ENCODE measurements around the gene ELMO2. TPM values are rescaled to one million over a fixed set of nuclear protein-coding genes. Genes with fewer than 3 reads are reported as not detected.

Gene ELMO2
- 22.1 TPM for polyA plus RNA-seq (2012; ENCODE audit: low read depth, missing spikeins)

- peak; percentile 85 for DNase-seq (ENCODE audit: insufficient read length, low spot score)
- TF ChIP-seq TAF1 (IDR thresholded peaks at IDR 0.05; ENCODE audit: low read depth, low read length): no peak
- TF ChIP-seq PAX5 (IDR thresholded peaks at IDR 0.05; ENCODE audit: insufficient read depth, low read length, severe bottlenecking): no peak
- TF ChIP-seq POLR2A (IDR thresholded peaks at IDR 0.05; ENCODE audit: low read depth, low read length): no peak
- TF ChIP-seq POU2F2 (IDR thresholded peaks at IDR 0.05; ENCODE audit: low read depth, low read length): no peak
- TF ChIP-seq POLR2AphosphoS5 (IDR thresholded peaks at IDR 0.05; ENCODE audit: low read depth, low read length): no peak
- TF ChIP-seq SPI1 (IDR thresholded peaks at IDR 0.05; ENCODE audit: low read depth, low read length): no peak
- no peak for FAIRE-seq
Measured at GRCh38 chr20:46406200-46406985, at the start of gene ELMO2. Gene ELMO2 (minus strand): TSS chr20:46406615. CDS start chr20:46394482, 12,133 bp downstream.

- no peak for TF ChIP-seq TAF1 (IDR thresholded peaks at IDR 0.05; ENCODE audit: low read depth, low read length)
- no peak for TF ChIP-seq POLR2A (IDR thresholded peaks at IDR 0.05; ENCODE audit: low read depth, low read length)
- TF ChIP-seq SPI1 (IDR thresholded peaks at IDR 0.05; ENCODE audit: low read depth, low read length): no peak
- TF ChIP-seq POU2F2 (IDR thresholded peaks at IDR 0.05; ENCODE audit: low read depth, low read length): no peak
- TF ChIP-seq POLR2AphosphoS5 (IDR thresholded peaks at IDR 0.05; ENCODE audit: low read depth, low read length): no peak
- no peak for TF ChIP-seq PAX5 (IDR thresholded peaks at IDR 0.05; ENCODE audit: insufficient read depth, low read length, severe bottlenecking)
- DNase-seq (ENCODE audit: insufficient read length, low spot score) (no peak), FAIRE-seq (no peak)
Measured at GRCh38 chr20:46455729-46456128, 49.3 kb upstream of the ELMO2 start.

GRCh38 chr20:46446851-46447250 is 40.4 kb upstream of the ELMO2 start:
- DNase-seq (ENCODE audit: insufficient read length, low spot score) (no peak), FAIRE-seq (no peak)
- TF ChIP-seq TAF1 (IDR thresholded peaks at IDR 0.05; ENCODE audit: low read depth, low read length): no peak

- no peak for FAIRE-seq
- TF ChIP-seq PAX5 (IDR thresholded peaks at IDR 0.05; ENCODE audit: insufficient read depth, low read length, severe bottlenecking): no peak
- no peak for TF ChIP-seq POLR2A (IDR thresholded peaks at IDR 0.05; ENCODE audit: low read depth, low read length)
- no peak for TF ChIP-seq TAF1 (IDR thresholded peaks at IDR 0.05; ENCODE audit: low read depth, low read length)
- TF ChIP-seq POU2F2 (IDR thresholded peaks at IDR 0.05; ENCODE audit: low read depth, low read length): no peak
- no peak for TF ChIP-seq SPI1 (IDR thresholded peaks at IDR 0.05; ENCODE audit: low read depth, low read length)
- TF ChIP-seq POLR2AphosphoS5 (IDR thresholded peaks at IDR 0.05; ENCODE audit: low read depth, low read length): no peak
Measured at GRCh38 chr20:46439837-46440236, 33.4 kb upstream of the ELMO2 start.

GRCh38 chr20:46438156-46438750 is 31.8 kb upstream of the ELMO2 start:
- FAIRE-seq: no peak
- TF ChIP-seq PAX5 (IDR thresholded peaks at IDR 0.05; ENCODE audit: insufficient read depth, low read length, severe bottlenecking) (no peak), POLR2A (IDR thresholded peaks at IDR 0.05; ENCODE audit: low read depth, low read length) (no peak), POLR2AphosphoS5 (IDR thresholded peaks at IDR 0.05; ENCODE audit: low read depth, low read length) (no peak), POU2F2 (IDR thresholded peaks at IDR 0.05; ENCODE audit: low read depth, low read length) (no peak), SPI1 (IDR thresholded peaks at IDR 0.05; ENCODE audit: low read depth, low read length) (no peak), TAF1 (IDR thresholded peaks at IDR 0.05; ENCODE audit: low read depth, low read length) (no peak)
- peak; percentile 32 for DNase-seq (ENCODE audit: insufficient read length, low spot score)

More at GRCh38 chr20:46439837-46440236, 33.4 kb upstream of the ELMO2 start:
- no peak for DNase-seq (ENCODE audit: insufficient read length, low spot score)

GRCh38 chr20:46435146-46435545 is 28.7 kb upstream of the ELMO2 start:
- FAIRE-seq: no peak

GRCh38 chr20:46434597-46434996 is 28.2 kb upstream of the ELMO2 start:
- DNase-seq (ENCODE audit: insufficient read length, low spot score) (no peak), FAIRE-seq (no peak)
- no peak for TF ChIP-seq SPI1 (IDR thresholded peaks at IDR 0.05; ENCODE audit: low read depth, low read length)
- TF ChIP-seq TAF1 (IDR thresholded peaks at IDR 0.05; ENCODE audit: low read depth, low read length): no peak
- no peak for TF ChIP-seq PAX5 (IDR thresholded peaks at IDR 0.05; ENCODE audit: insufficient read depth, low read length, severe bottlenecking)
- no peak for TF ChIP-seq POLR2AphosphoS5 (IDR thresholded peaks at IDR 0.05; ENCODE audit: low read depth, low read length)
- no peak for TF ChIP-seq POU2F2 (IDR thresholded peaks at IDR 0.05; ENCODE audit: low read depth, low read length)
- no peak for TF ChIP-seq POLR2A (IDR thresholded peaks at IDR 0.05; ENCODE audit: low read depth, low read length)

More at GRCh38 chr20:46435146-46435545, 28.7 kb upstream of the ELMO2 start:
- DNase-seq (ENCODE audit: insufficient read length, low spot score): no peak
- TF ChIP-seq POU2F2 (IDR thresholded peaks at IDR 0.05; ENCODE audit: low read depth, low read length) (no peak), SPI1 (IDR thresholded peaks at IDR 0.05; ENCODE audit: low read depth, low read length) (no peak), PAX5 (IDR thresholded peaks at IDR 0.05; ENCODE audit: insufficient read depth, low read length, severe bottlenecking) (no peak), TAF1 (IDR thresholded peaks at IDR 0.05; ENCODE audit: low read depth, low read length) (no peak), POLR2AphosphoS5 (IDR thresholded peaks at IDR 0.05; ENCODE audit: low read depth, low read length) (no peak), POLR2A (IDR thresholded peaks at IDR 0.05; ENCODE audit: low read depth, low read length) (no peak)

GRCh38 chr20:46433051-46433450 is 26.6 kb upstream of the ELMO2 start:
- TF ChIP-seq SPI1 (IDR thresholded peaks at IDR 0.05; ENCODE audit: low read depth, low read length) (no peak), POLR2AphosphoS5 (IDR thresholded peaks at IDR 0.05; ENCODE audit: low read depth, low read length) (no peak), POU2F2 (IDR thresholded peaks at IDR 0.05; ENCODE audit: low read depth, low read length) (no peak), TAF1 (IDR thresholded peaks at IDR 0.05; ENCODE audit: low read depth, low read length) (no peak), POLR2A (IDR thresholded peaks at IDR 0.05; ENCODE audit: low read depth, low read length) (no peak), PAX5 (IDR thresholded peaks at IDR 0.05; ENCODE audit: insufficient read depth, low read length, severe bottlenecking) (no peak)

GRCh38 chr20:46430921-46431712 is 24.7 kb upstream of the ELMO2 start:
- peak; percentile 45 for FAIRE-seq
- no peak for DNase-seq (ENCODE audit: insufficient read length, low spot score)
- no peak for TF ChIP-seq POLR2AphosphoS5 (IDR thresholded peaks at IDR 0.05; ENCODE audit: low read depth, low read length)
- TF ChIP-seq PAX5 (IDR thresholded peaks at IDR 0.05; ENCODE audit: insufficient read depth, low read length, severe bottlenecking): no peak
- TF ChIP-seq POU2F2 (IDR thresholded peaks at IDR 0.05; ENCODE audit: low read depth, low read length): no peak
- TF ChIP-seq POLR2A (IDR thresholded peaks at IDR 0.05; ENCODE audit: low read depth, low read length): no peak
- TF ChIP-seq TAF1 (IDR thresholded peaks at IDR 0.05; ENCODE audit: low read depth, low read length): no peak
- TF ChIP-seq SPI1 (IDR thresholded peaks at IDR 0.05; ENCODE audit: low read depth, low read length): no peak

More at GRCh38 chr20:46433051-46433450, 26.6 kb upstream of the ELMO2 start:
- DNase-seq (ENCODE audit: insufficient read length, low spot score) (no peak), FAIRE-seq (no peak)
